Right ventricle myocardium inferior (tissue), 1 donor: ENCODE results near the gene JHY. TPM values are rescaled to one million over a fixed set of nuclear protein-coding genes. Genes with fewer than 3 reads are reported as not detected.
"Not testable (repeated sequence)": the region's sequence is repeated elsewhere in the genome, so short reads cannot be mapped to it uniquely, and the experiment has no call there.

Experiments
- ATAC-seq: fragments of 200-7000 bp; cut with Tn5 transposase; one replicate; pipeline ENCODE4 v1.9.1; 2020; ENCODE audit warnings: mild to moderate bottlenecking, moderate library complexity
- DNase-seq: peaks from one replicate; pipeline ENCODE4 v3.0.0; 2021; ENCODE audit errors: missing footprints
- intact Hi-C: fragments of 100-400 bp; cut with DNase I; formaldehyde crosslinking; loops from one replicate; pipeline ENCODE4 v1.11.0; 2022
- long read RNA-seq: library from polyadenylated mRNA; unstranded; transcript quantifications from one replicate; pipeline ENCODE4 v2.0.0, GENCODE V29; 2021
- total RNA-seq: library from RNA; stranded (reverse); fragmentation: NEBNext Ultra II Directional; extraction: Animal tissue kit (Norgen Biotek cat#: 25700); gene quantifications from one replicate; pipeline ENCODE4 v1.2.1, GENCODE V29; 2021
- donor health status: DM: no; HTN: yes; CAD: no; lungs with severe emphysema.

The JHY gene
- 2.1 TPM for total RNA-seq
- long read RNA-seq, partial matches to known transcripts: 0 of 1 reads
- long read RNA-seq, other reads (novel, unspliced or antisense): 0 of 1 reads

GRCh38 chr11:122882189-122882856, at the start of gene JHY:
TSS of gene JHY (plus strand) at chr11:122882759. CDS start at chr11:122885850, 3,091 bp downstream.
- no peak for ATAC-seq
- no peak for DNase-seq
- intact Hi-C loops: no loop called here

GRCh38 chr11:122833846-122834464, 48.6 kb upstream of the JHY start:
- intact Hi-C loops: no loop called here
- ATAC-seq (no peak), DNase-seq (no peak)

GRCh38 chr11:122836916-122837315, 45.6 kb upstream of the JHY start:
- DNase-seq (no peak), ATAC-seq (no peak)
- intact Hi-C loops: no loop called here

GRCh38 chr11:122837528-122838346, 44.8 kb upstream of the JHY start:
- intact Hi-C loops: no loop called here
- no peak for ATAC-seq
- DNase-seq: no peak

- DNase-seq (no peak), ATAC-seq (no peak)
- intact Hi-C loops: no loop called here
These were observed 39.0 kb upstream of the JHY start for GRCh38 chr11:122843281-122844141.

GRCh38 chr11:122847466-122847865, 35.1 kb upstream of the JHY start:
- ATAC-seq (no peak), DNase-seq (no peak)
- intact Hi-C loops: no loop called here

- ATAC-seq (no peak), DNase-seq (no peak)
- intact Hi-C loops: no loop called here
These were observed 34.4 kb upstream of the JHY start for GRCh38 chr11:122848186-122848585.

- intact Hi-C loops: no loop called here
- DNase-seq (no peak), ATAC-seq (no peak)
These were observed 32.4 kb upstream of the JHY start for GRCh38 chr11:122850076-122850631.

- ATAC-seq (no peak), DNase-seq (no peak)
- intact Hi-C loops: no loop called here
These were observed 31.1 kb upstream of the JHY start for GRCh38 chr11:122851366-122851966.

GRCh38 chr11:122852074-122852795, 30.3 kb upstream of the JHY start:
- DNase-seq (no peak), ATAC-seq (no peak)
- intact Hi-C loops: loop anchor here (2.0 kb wide), 1 partner anchor 271 kb away; no protein-coding TSS in a partner anchor

- intact Hi-C loops: loop anchor here (2.0 kb wide), 1 partner anchor 272 kb away; no protein-coding TSS in a partner anchor
- no peak for ATAC-seq
- no peak for DNase-seq
These were observed 29.8 kb upstream of the JHY start for GRCh38 chr11:122852796-122853160.

GRCh38 chr11:122853261-122853660, 29.3 kb upstream of the JHY start:
- ATAC-seq (no peak), DNase-seq (no peak)
- intact Hi-C loops: loop anchor here (2.0 kb wide), 1 partner anchor 272 kb away; no protein-coding TSS in a partner anchor

- DNase-seq (no peak), ATAC-seq (no peak)
- intact Hi-C loops: loop anchor here (1.0 to 2.0 kb wide), 3 partner anchors 57 to 273 kb away; no protein-coding TSS in a partner anchor
These were observed 28.6 kb upstream of the JHY start for GRCh38 chr11:122853971-122854446.

- ATAC-seq (no peak), DNase-seq (no peak)
- intact Hi-C loops: loop anchor here (2.0 kb wide), 1 partner anchor 161 kb away; no protein-coding TSS in a partner anchor
These were observed 20.9 kb upstream of the JHY start for GRCh38 chr11:122861631-122862030.

GRCh38 chr11:122862091-122862490, 20.5 kb upstream of the JHY start:
- no peak for DNase-seq
- intact Hi-C loops: loop anchor here (2.0 kb wide), 1 partner anchor 161 kb away; no protein-coding TSS in a partner anchor

GRCh38 chr11:122863154-122863553, 19.4 kb upstream of the JHY start:
- intact Hi-C loops: loop anchor here (2.0 kb wide), 1 partner anchor 160 kb away; no protein-coding TSS in a partner anchor
- not testable (repeated sequence) for DNase-seq, ATAC-seq

More at GRCh38 chr11:122862091-122862490, 20.5 kb upstream of the JHY start:
- ATAC-seq: no peak
